Transverse colon (tissue), 4 donors: Measurements from ENCODE around the gene MBNL2. TPM values are rescaled to one million over a fixed set of nuclear protein-coding genes. Genes with fewer than 3 reads are reported as not detected.
A peak's percentile ranks its signal among the peaks of the same experiment; 100 is the strongest.

ENCODE experiments used
- DNase-seq: peaks from one replicate; pipeline ENCODE4 v3.0.0-alpha.2; 2019
- H3K27ac ChIP-seq, 4 donors: fragments of 200-600 bp; sonication (generic); 2 replicates each; pipeline ENCODE4 v1.5.1; 2016 to 2018; ENCODE audit warnings: inconsistent platforms in 4 of 4
- H3K27me3 ChIP-seq: fragments of 200-600 bp; sonication (generic); 2 replicates; pipeline ENCODE4 v1.5.1; 2017; ENCODE audit warnings: inconsistent platforms
- H3K36me3 ChIP-seq, 4 donors: fragments of 200-600 bp; sonication (generic); 2 replicates each; pipeline ENCODE4 v1.5.1; 2017 to 2019; ENCODE audit warnings: inconsistent platforms in 4 of 4
- H3K4me1 ChIP-seq, 4 donors: fragments of 200-600 bp; sonication (generic); 2 replicates each; pipeline ENCODE4 v1.5.1; 2017 to 2020; ENCODE audit warnings: inconsistent platforms in 4 of 4
- H3K4me3 ChIP-seq, 4 donors: fragments of 200-600 bp; sonication (generic); 1 replicate in 1 of 4; 2 replicates in 3 of 4; pipeline versions ENCODE4 v1.5.1 to v1.6.1; 2017 to 2019; ENCODE audit warnings: inconsistent platforms in 4 of 4
- H3K9me3 ChIP-seq, 2 donors: fragments of 200-600 bp; sonication (generic); 2 replicates each; pipeline ENCODE4 v1.5.1; 2017 to 2019; ENCODE audit warnings: inconsistent platforms in 2 of 2
- EP300 ChIP-seq: sonication (generic); formaldehyde crosslinking; IDR thresholded peaks from one replicate; pipeline ENCODE4 v1.6.1; 2017; ENCODE audit warnings: antibody characterized with exemption, low read depth
- POLR2A ChIP-seq: fragments of 450-650 bp; IDR thresholded peaks from one replicate; pipeline ENCODE4 v1.6.1; 2016; ENCODE audit warnings: antibody characterized with exemption, mild to moderate bottlenecking, moderate library complexity
- POLR2AphosphoS5 ChIP-seq, 3 donors: sonication (generic); formaldehyde crosslinking; IDR thresholded peaks; one replicate each; pipeline ENCODE4 v1.6.1; 2016; ENCODE audit warnings: antibody characterized with exemption in 3 of 3
- WGBS, 2 donors: methylation state at CpG; one replicate each; pipeline ENCODE4 v1.1.5; 2018; ENCODE audit warnings: low coverage in 1 of 2; 5-methylcytosine and 5-hydroxymethylcytosine counted together
- in situ Hi-C, 4 donors: fragments of 200-750 bp; cut with MboI; loops; one replicate each; pipeline versions ENCODE4 v1.15.0 to v1.15.1; 2017; ENCODE audit warnings: low sequenced_read_pairs in 3 of 4, low pct_ligation_motif_present in 1 of 4, low pct_unique_long_range_greater_than_20kb in 1 of 4
- intact Hi-C: fragments of 100-400 bp; cut with DNase I; formaldehyde crosslinking; loops from one replicate; pipeline ENCODE4 v1.15.1; 2023; ENCODE audit warnings: low total_unique reads
- total RNA-seq, 4 donors: library from RNA; depleted of rRNA; stranded (reverse); fragments of >200 nt; gene quantifications; one replicate each; pipeline ENCODE4 v1.1.0, GENCODE V29; 2016
- TF ChIP-seq, protein P1 (sequence below), 5 experiments: fragments of 200-600 bp in 3 of 5; fragments of 450-650 bp in 2 of 5; sonication (generic) in 3 of 5; IDR thresholded peaks; 1 replicate in 2 of 5; 2 replicates in 3 of 5; pipeline ENCODE4 v1.5.1; 2016 to 2017; ENCODE audit warnings: antibody characterized with exemption in 5 of 5, inconsistent platforms in 3 of 5, mild to moderate bottlenecking in 2 of 5, moderate library complexity in 1 of 5

Gene MBNL2
- total RNA-seq, 4 donors from 2014 or later: 26.9 to 53.7 (median 46.1) TPM

GRCh38 chr13:97433727-97434396 lies 211.7 kb downstream of the MBNL2 start, which contains the start of gene RAP2A:
Gene RAP2A, plus strand, starts transcription at chr13:97434169. Its CDS starts 302 bp downstream, at chr13:97434471.
- intact Hi-C loops: loop anchor here (5.0 kb wide), 1 partner anchor 137 kb away; no protein-coding TSS in a partner anchor
- in situ Hi-C loops: loop anchor here in 1 of 4 donors (10.0 kb wide), 1 partner anchor 209 kb away; the partner anchor contains the start of gene MBNL2
- Histone ChIP-seq H3K36me3 (no peaks in the 10 kb centered on the region), H3K27ac (peak within 1 kb of the TSS; percentile 99 to 100 (median 100)), H3K9me3 (no peaks in the 10 kb centered on the region), H3K4me3 (peak within 1 kb of the TSS; percentile 46 to 85 (median 79)), H3K27me3 (no peaks in the 10 kb centered on the region), H3K4me1 (peaks cover 7 to 46% (median 38%) of the 10 kb centered on the region in 4 donors)
- 0% methylated on average over 7 of the region's 94 CpGs; no CpG with 5 or more reads in 1 of the 2 donors for WGBS, 2 donors
- peak; percentile 91 for DNase-seq
- TF ChIP-seq POLR2AphosphoS5 (IDR thresholded peaks at IDR 0.05) (peak; percentile 35 to 91 (median 90)), EP300 (no peak), POLR2A (peak; percentile 95)
- TF ChIP-seq, protein P1, sequence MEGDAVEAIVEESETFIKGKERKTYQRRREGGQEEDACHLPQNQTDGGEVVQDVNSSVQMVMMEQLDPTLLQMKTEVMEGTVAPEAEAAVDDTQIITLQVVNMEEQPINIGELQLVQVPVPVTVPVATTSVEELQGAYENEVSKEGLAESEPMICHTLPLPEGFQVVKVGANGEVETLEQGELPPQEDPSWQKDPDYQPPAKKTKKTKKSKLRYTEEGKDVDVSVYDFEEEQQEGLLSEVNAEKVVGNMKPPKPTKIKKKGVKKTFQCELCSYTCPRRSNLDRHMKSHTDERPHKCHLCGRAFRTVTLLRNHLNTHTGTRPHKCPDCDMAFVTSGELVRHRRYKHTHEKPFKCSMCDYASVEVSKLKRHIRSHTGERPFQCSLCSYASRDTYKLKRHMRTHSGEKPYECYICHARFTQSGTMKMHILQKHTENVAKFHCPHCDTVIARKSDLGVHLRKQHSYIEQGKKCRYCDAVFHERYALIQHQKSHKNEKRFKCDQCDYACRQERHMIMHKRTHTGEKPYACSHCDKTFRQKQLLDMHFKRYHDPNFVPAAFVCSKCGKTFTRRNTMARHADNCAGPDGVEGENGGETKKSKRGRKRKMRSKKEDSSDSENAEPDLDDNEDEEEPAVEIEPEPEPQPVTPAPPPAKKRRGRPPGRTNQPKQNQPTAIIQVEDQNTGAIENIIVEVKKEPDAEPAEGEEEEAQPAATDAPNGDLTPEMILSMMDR (IDR thresholded peaks at IDR 0.05): no peak

- H3K36me3 ChIP-seq: no peaks in the 10 kb centered on the region
- peak; percentile 43 for DNase-seq
- in situ Hi-C loops: loop anchor here in 1 of 4 donors (10.0 kb wide), 1 partner anchor 210 kb away; the partner anchor contains the start of gene MBNL2
- H3K27ac ChIP-seq: peak overlapping the region; percentile 88 to 100 (median 100)
- H3K27me3 ChIP-seq: no peaks in the 10 kb centered on the region
- H3K9me3 ChIP-seq: no peaks in the 10 kb centered on the region
- WGBS, 2 donors: 0 to 1% methylated on average over 1 to 35 of the region's 60 CpGs
- intact Hi-C loops: loop anchor here (5.0 kb wide), 1 partner anchor 137 kb away; no protein-coding TSS in a partner anchor
- H3K4me1 ChIP-seq: peaks cover 7 to 46% (median 38%) of the 10 kb centered on the region in 4 donors
- peak overlapping the region; percentile 28 to 85 (median 70) for H3K4me3 ChIP-seq
- TF ChIP-seq POLR2AphosphoS5 (IDR thresholded peaks at IDR 0.05): no peak
- TF ChIP-seq EP300: no peak
- TF ChIP-seq POLR2A: no peak
- TF ChIP-seq, protein P1 (IDR thresholded peaks at IDR 0.05): no peak
Measured at GRCh38 chr13:97434397-97435201, 212.5 kb downstream of the MBNL2 start.

- Histone ChIP-seq H3K4me3 (peak overlapping the region; percentile 28 to 85 (median 70)), H3K9me3 (no peaks in the 10 kb centered on the region), H3K27me3 (no peaks in the 10 kb centered on the region), H3K27ac (peak overlapping the region in 3 of 4 donors; percentile 99 to 100 (median 100)), H3K4me1 (peaks cover 7 to 41% (median 34%) of the 10 kb centered on the region in 4 donors), H3K36me3 (no peaks in the 10 kb centered on the region)
- WGBS, 2 donors: 34 to 38% methylated on average over 3 of the region's 3 CpGs
- TF ChIP-seq POLR2AphosphoS5 (IDR thresholded peaks at IDR 0.05) (no peak), POLR2A (no peak), EP300 (no peak)
- TF ChIP-seq, protein P1 (IDR thresholded peaks at IDR 0.05): no peak
- no peak for DNase-seq
- intact Hi-C loops: no loop called here
- in situ Hi-C loops: loop anchor here in 1 of 4 donors (10.0 kb wide), 1 partner anchor 211 kb away; the partner anchor contains the start of gene MBNL2
Measured at GRCh38 chr13:97435323-97435722, 213.2 kb downstream of the MBNL2 start.

DNA sequence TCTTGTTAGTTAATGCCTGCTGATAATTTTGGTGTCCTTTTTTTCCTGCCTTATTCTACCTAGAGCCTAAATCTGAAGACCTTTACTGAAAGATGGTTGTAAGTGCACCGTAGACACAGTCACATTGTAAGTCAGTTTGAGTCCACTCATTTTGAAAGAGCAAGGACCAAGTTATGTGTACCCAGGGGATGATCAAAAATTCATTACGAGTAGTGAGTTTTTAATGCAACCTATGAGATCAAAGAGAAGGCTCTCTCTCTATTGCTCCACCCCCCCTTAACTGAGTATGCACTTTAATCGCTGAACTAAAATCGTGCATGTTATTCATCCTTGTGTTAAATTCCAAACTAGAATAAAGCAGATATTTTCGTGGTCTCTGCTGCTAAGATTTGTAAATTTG lies 213.7 kb downstream of the MBNL2 start:
- in situ Hi-C loops: loop anchor here in 1 of 4 donors (10.0 kb wide), 1 partner anchor 211 kb away; the partner anchor contains the start of gene MBNL2
- DNase-seq: no peak
- 28 to 41% methylated on average over 5 of the region's 5 CpGs for WGBS, 2 donors
- Histone ChIP-seq H3K4me3 (peak overlapping the region in 2 of 4 donors; percentile 4 to 85), H3K4me1 (peaks cover 7 to 39% (median 32%) of the 10 kb centered on the region in 4 donors), H3K27me3 (no peaks in the 10 kb centered on the region), H3K36me3 (no peaks in the 10 kb centered on the region), H3K27ac (no peak overlapping the region), H3K9me3 (no peaks in the 10 kb centered on the region)
- intact Hi-C loops: no loop called here
- TF ChIP-seq, protein P1 (IDR thresholded peaks at IDR 0.05): no peak
- TF ChIP-seq POLR2AphosphoS5 (IDR thresholded peaks at IDR 0.05): no peak
- TF ChIP-seq POLR2A: no peak
- no peak for TF ChIP-seq EP300
